GM12892 (cell line): ENCODE measurements around the gene PES1.

Source experiments
- POLR2A ChIP-seq: IDR thresholded peaks from 2 replicates; pipeline ENCODE4 v1.6.1; 2011; ENCODE audit warnings: low read depth, low read length, control low read depth
- POLR2AphosphoS5 ChIP-seq: IDR thresholded peaks from 2 replicates; pipeline ENCODE4 v1.6.1; 2011; ENCODE audit warnings: low read depth, low read length, control low read depth
- TAF1 ChIP-seq: IDR thresholded peaks from 2 replicates; pipeline ENCODE4 v1.6.1; 2011; ENCODE audit warnings: low read depth, mild to moderate bottlenecking, control low read depth, low read length, borderline replicate concordance

- TF ChIP-seq POLR2AphosphoS5, result no peak
- TF ChIP-seq TAF1, result no peak
- no peak for TF ChIP-seq POLR2A
These were observed 48.7 kb upstream of the PES1 start for GRCh38 chr22:30640361-30640760.
